GM12801 (cell line): Measurements from ENCODE around the gene NUBPL.

Source experiments
- TF ChIP-seq, protein P1 (sequence below): IDR thresholded peaks from one replicate; pipeline ENCODE4 v1.5.1; 2011; ENCODE audit warnings: control low read depth; ENCODE audit not compliant: insufficient read length; ENCODE audit errors: extremely low read depth

NUBPL gene

DNA sequence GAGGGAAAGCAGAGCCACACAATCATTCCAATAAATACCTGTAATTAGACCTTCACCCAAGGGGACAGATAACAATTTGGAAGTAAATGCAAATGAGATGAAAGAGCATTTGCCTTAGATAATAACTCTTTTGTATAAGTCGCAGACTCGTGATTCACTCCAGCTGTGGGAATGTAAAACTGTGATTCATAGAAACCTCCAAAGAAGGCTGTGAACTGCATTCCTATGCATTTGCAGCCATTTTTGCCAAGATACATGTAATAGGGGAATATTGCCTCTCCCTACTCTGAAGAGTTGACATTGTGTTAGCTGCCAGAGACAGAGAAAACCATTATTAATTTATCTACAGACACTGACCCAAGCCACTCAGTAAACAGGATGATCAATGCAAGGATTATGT, 334.0 kb downstream of the NUBPL start:
- TF ChIP-seq, protein P1, sequence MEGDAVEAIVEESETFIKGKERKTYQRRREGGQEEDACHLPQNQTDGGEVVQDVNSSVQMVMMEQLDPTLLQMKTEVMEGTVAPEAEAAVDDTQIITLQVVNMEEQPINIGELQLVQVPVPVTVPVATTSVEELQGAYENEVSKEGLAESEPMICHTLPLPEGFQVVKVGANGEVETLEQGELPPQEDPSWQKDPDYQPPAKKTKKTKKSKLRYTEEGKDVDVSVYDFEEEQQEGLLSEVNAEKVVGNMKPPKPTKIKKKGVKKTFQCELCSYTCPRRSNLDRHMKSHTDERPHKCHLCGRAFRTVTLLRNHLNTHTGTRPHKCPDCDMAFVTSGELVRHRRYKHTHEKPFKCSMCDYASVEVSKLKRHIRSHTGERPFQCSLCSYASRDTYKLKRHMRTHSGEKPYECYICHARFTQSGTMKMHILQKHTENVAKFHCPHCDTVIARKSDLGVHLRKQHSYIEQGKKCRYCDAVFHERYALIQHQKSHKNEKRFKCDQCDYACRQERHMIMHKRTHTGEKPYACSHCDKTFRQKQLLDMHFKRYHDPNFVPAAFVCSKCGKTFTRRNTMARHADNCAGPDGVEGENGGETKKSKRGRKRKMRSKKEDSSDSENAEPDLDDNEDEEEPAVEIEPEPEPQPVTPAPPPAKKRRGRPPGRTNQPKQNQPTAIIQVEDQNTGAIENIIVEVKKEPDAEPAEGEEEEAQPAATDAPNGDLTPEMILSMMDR, result no peak

DNA sequence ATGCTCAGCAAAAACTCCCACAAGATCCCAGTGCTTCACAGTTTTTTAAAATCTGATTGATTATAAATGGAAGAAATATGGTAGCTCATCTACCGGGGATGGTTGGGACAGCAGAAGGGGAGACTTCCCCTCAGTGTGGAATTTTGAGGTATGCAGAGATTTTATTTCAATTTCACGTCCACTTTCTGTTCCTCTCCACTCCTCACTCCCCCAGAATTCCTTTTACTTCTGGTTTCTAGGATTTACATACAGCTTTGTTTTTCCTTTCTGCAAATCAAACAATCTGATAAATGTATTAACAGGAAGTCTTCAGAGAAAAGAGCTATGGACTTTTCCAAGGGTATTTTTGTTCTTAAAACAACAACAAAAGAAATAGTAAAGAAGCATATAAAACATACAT, 334.4 kb downstream of the NUBPL start:
- TF ChIP-seq, protein P1, result no peak

DNA sequence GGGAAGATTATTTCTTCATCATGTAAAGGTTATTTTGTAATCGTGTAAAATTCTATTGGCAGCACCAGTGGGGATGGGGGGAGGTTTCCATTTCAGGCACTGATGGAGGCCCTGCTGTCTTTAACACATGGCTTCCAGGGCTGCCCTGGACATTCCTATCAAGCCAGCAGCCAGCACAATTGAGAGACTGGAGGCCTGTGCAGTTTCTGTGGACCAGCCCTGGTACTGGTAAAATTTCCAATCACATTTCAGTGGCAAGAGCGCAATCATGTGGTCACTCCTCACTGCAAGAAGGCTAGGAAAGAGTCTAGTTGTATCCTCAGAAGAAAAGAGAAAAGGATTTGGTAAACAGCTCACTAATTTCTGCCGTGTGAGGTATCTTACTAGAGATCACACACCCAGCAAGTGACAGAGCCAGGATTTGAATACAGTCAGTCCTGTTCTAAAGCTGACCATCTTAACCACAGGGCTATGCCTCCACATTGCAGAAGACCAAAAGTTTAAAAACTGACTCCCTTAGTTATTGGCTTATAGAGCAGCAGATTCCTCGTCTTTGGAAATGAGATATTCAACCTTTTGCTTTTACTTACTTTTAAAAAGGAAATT, 336.5 kb downstream of the NUBPL start:
- TF ChIP-seq, protein P1, result no peak

GRCh38 chr14:31898838-31899528, 337.8 kb downstream of the NUBPL start:
- TF ChIP-seq, protein P1, result no peak

GRCh38 chr14:31902002-31902401, 340.8 kb downstream of the NUBPL start:
- TF ChIP-seq, protein P1, result no peak

DNA sequence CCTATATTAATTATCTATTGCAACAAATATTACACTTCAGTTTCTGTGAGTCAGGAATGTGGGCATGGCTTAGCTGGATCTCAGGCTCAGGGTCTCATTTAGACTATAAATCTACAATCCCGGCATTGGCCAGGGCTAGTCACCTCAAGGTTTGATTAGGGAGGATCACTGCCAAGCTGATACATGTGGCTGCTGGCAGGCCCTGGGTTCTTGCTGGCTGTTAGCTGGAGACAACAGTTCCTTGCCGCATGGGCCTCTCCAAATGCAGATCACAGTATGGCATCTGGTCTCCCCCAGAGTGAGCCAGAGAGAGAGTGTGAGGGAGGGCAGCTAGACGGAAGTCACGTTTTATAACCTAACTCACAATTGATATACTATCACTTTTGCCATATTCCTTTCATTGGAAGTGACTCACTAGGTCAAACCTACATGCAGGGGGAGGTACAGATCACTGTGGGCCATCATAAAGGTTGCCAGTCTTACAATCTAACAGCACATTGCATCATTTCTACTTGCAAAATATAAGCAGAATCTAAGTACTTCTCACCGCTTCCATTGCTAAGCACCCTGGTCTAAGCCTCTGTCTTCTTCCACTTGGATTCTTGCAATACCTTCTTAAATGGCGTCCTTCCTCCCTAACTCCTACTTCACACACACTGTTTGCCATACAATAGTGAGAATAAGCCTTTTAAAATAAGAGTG, 341.9 kb downstream of the NUBPL start:
- TF ChIP-seq, protein P1, result no peak

GRCh38 chr14:31909977-31910376, 348.8 kb downstream of the NUBPL start:
- TF ChIP-seq, protein P1, result no peak
